Measurements from ENCODE around the gene ANKRD62.
A peak's percentile ranks its signal among the peaks of the same experiment; 100 is the strongest.
"Not testable (repeated sequence)": the region's sequence is repeated elsewhere in the genome, so short reads cannot be mapped to it uniquely, and the experiment has no call there.

ANKRD62 gene

DNA sequence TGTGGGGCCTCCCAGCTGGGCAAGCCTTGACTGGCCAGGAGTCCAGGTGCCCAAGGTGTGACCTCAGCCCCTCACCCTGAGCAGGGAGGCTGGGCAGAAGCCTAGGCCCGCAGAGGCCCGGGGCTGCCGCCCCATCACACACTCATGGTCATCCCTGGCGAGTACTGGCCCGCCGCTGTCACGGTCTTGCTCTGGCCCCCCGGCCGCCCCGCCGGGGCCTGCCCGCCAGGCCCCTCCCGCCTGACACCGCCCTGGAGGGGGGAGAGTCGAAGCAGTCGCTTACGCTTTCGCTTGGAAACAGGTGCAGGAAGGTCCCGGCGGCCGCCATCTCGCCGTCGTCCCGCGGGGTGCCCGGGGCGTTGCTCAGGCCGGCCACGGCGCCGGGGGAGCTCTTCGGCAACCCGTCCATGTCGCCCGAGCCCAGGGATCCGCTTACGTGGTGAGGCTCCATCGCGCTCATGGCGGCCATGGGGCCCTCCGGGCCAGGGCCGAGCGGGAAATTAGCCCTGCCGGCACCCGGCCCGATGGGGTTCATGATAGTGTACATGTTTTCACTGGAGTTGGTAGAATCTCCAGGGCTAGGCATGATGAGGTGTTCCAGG is 26.6 kb upstream of the ANKRD62 start:
- TF ChIP-seq, protein P1, sequence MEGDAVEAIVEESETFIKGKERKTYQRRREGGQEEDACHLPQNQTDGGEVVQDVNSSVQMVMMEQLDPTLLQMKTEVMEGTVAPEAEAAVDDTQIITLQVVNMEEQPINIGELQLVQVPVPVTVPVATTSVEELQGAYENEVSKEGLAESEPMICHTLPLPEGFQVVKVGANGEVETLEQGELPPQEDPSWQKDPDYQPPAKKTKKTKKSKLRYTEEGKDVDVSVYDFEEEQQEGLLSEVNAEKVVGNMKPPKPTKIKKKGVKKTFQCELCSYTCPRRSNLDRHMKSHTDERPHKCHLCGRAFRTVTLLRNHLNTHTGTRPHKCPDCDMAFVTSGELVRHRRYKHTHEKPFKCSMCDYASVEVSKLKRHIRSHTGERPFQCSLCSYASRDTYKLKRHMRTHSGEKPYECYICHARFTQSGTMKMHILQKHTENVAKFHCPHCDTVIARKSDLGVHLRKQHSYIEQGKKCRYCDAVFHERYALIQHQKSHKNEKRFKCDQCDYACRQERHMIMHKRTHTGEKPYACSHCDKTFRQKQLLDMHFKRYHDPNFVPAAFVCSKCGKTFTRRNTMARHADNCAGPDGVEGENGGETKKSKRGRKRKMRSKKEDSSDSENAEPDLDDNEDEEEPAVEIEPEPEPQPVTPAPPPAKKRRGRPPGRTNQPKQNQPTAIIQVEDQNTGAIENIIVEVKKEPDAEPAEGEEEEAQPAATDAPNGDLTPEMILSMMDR (IDR thresholded peaks at IDR 0.05; ENCODE audit: low read depth, low read length) = no peak

GRCh38 chr18:12067671-12068070 is 26.0 kb upstream of the ANKRD62 start:
- TF ChIP-seq, protein P1 (IDR thresholded peaks at IDR 0.05; ENCODE audit: low read depth, low read length) = no peak
- no peak overlapping the region for H3K4me3 ChIP-seq (ENCODE audit: low read depth, low read length)

More for the DNA sequence above, 26.6 kb upstream of the ANKRD62 start:
- H3K4me3 ChIP-seq (ENCODE audit: low read depth, low read length) = no peak overlapping the region

GRCh38 chr18:12068316-12068949 is 25.2 kb upstream of the ANKRD62 start:
- not testable (repeated sequence) for H3K4me3 ChIP-seq (ENCODE audit: low read depth, low read length)

DNA sequence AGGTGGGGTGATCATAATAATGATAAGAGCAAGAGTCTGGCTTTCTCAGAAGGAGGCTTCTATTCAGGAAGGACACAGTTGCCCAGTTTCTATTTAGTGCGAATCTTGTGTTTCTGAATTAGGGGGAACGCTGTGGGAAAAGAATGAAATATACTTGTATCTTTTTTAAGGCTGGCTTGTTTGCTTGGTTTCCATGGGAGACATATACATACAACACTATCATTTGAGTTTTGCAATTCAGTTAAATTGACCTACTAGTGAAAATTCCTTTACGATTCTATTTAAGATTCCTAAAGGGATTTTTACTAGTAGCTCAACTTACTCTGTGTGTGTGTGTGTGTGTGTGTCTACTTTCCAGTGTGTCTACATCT is 24.7 kb upstream of the ANKRD62 start:
- no peak overlapping the region for H3K4me3 ChIP-seq (ENCODE audit: low read depth, low read length)
- TF ChIP-seq, protein P1 (IDR thresholded peaks at IDR 0.05; ENCODE audit: low read depth, low read length) = no peak

GRCh38 chr18:12071066-12071465 is 22.6 kb upstream of the ANKRD62 start:
- H3K4me3 ChIP-seq (ENCODE audit: low read depth, low read length) = not testable (repeated sequence)

GRCh38 chr18:12072996-12073395 is 20.6 kb upstream of the ANKRD62 start:
- TF ChIP-seq, protein P1 (IDR thresholded peaks at IDR 0.05; ENCODE audit: low read depth, low read length) = no peak
- no peak overlapping the region for H3K4me3 ChIP-seq (ENCODE audit: low read depth, low read length)

DNA sequence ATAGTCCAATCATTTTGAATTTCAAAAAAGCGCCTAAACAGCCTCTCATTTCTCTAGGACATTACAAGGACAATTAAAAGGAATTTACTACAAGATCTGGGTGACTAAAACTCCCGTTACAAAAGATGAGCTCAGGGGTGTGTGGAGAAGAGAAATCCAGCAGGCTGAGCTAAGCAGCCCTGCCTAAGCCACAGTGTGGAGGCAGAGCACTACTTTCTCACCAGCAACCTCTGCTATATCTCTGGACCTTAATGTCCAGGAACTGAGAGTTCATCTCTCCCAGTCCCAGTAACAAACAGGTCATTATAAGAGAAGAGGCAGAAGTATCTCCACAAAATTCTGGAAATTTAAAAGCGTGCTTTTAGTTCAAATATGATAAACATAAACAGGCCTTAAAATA is 18.9 kb upstream of the ANKRD62 start:
- no peak overlapping the region for H3K4me3 ChIP-seq (ENCODE audit: low read depth, low read length)
- TF ChIP-seq, protein P1 (IDR thresholded peaks at IDR 0.05; ENCODE audit: low read depth, low read length) = no peak

DNA sequence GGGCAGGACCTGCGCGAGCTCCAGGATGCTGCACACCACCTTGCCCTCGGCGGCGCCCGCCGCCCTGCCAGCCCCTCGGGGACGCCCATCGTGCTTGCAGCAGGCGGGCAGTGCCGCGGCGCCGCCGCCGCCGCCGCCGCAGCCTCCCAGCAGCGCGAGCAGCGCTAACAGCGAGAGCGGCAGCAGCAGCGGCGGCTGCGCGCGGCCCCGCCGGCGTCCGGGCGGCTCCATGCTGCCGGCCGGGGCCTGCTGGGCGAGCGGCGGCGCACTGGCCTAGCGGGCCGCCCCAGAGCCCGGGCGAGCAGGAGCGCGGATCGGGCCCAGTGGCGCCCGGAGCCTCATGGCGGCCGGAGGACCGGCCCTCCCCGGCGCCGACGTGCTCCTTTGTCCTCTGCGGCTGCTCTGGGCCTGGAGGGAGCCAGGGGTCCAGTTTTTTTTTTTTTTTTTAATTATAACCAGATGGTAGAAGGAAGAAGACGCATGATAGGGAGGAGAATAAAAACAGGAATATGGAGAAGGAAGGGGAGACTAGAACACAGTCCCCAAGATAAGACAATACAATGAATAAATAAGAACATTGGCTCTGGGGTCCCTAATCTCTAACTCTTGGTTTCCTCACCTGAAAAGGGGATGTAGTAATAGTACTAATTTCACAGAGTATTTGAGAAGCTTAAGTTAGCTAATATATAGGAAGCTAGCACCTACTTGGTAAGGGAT is 17.1 kb upstream of the ANKRD62 start:
- H3K4me3 ChIP-seq (ENCODE audit: low read depth, low read length) = peak overlapping the region; percentile 38
- TF ChIP-seq, protein P1 (IDR thresholded peaks at IDR 0.05; ENCODE audit: low read depth, low read length) = no peak

DNA sequence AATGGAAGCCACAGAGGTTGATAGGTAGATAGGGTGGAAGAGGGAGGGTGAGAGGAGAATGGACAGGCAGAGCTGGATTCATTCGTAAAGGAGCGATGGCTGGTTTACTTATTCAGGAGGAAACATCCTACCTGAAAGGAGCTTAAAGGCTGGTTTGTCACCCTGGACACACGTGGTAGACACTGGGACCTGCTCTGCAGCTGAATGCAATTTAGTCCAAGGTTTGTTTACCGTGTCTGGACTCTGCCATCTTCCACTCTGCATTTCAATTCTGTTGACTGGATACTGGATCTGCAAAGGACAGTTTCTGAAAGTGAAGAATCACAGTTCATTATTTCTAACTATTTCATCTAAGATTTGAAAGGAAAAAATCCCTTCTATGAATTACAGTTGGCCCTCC is 15.6 kb upstream of the ANKRD62 start:
- H3K4me3 ChIP-seq (ENCODE audit: low read depth, low read length) = not testable (repeated sequence)
